Fibroblast of lung (primary cell): ENCODE measurements around the gene MLC1. TPM values are rescaled to one million over a fixed set of nuclear protein-coding genes. Genes with fewer than 3 reads are reported as not detected.

ENCODE experiments used
- DNase-seq, 2 donors: peaks; one replicate each; pipeline versions ENCODE4 v3.0.0 to v3.0.0-alpha.2; 2010; ENCODE audit warnings: low read depth in 2 of 2
- H2AFZ ChIP-seq: 2 replicates; pipeline ENCODE4 v1.5.1; 2012; ENCODE audit warnings: low read length, control low read depth, inconsistent platforms
- H3K27ac ChIP-seq: 2 replicates; pipeline ENCODE4 v1.5.1; 2011; ENCODE audit warnings: low read length, control low read depth; ENCODE audit not compliant: insufficient read depth
- H3K27me3 ChIP-seq: 2 replicates; pipeline ENCODE4 v1.5.1; 2011; ENCODE audit warnings: mild to moderate bottlenecking, low read length; ENCODE audit not compliant: control insufficient read depth, insufficient read depth
- H3K36me3 ChIP-seq: 2 replicates; pipeline ENCODE4 v1.5.1; 2011; ENCODE audit warnings: low read length; ENCODE audit not compliant: control insufficient read depth, insufficient read depth
- H3K4me1 ChIP-seq: 2 replicates; pipeline ENCODE4 v1.5.1; 2011; ENCODE audit warnings: low read length; ENCODE audit not compliant: control insufficient read depth, insufficient read depth; ENCODE audit errors: extremely low read depth
- H3K4me2 ChIP-seq: 2 replicates; pipeline ENCODE4 v1.5.1; 2011; ENCODE audit warnings: low read length, control low read depth; ENCODE audit not compliant: insufficient read depth; ENCODE audit errors: extremely low read depth
- H3K4me3 ChIP-seq, 4 experiments: fragments of 200-600 bp in 1 of 4; sonication (generic) in 1 of 4; replicated peaks in 1 of 4; 2 replicates each; pipeline ENCODE4 v1.5.1; 2011 to 2016; ENCODE audit warnings: low read length in 4 of 4, low read depth in 3 of 4, mild to moderate bottlenecking in 3 of 4, control low read depth in 2 of 4, inconsistent platforms in 1 of 4, mixed read lengths in 1 of 4; ENCODE audit not compliant: insufficient read depth in 1 of 4; ENCODE audit errors: control extremely low read depth in 1 of 4
- H3K79me2 ChIP-seq: 2 replicates; pipeline ENCODE4 v1.5.1; 2012; ENCODE audit warnings: mild to moderate bottlenecking, low read length, inconsistent platforms; ENCODE audit not compliant: control insufficient read depth, insufficient read depth
- H3K9ac ChIP-seq: 2 replicates; pipeline ENCODE4 v1.5.1; 2011; ENCODE audit warnings: mild to moderate bottlenecking, low read length, control low read depth; ENCODE audit not compliant: insufficient read depth
- H3K9me3 ChIP-seq: 2 replicates; pipeline ENCODE4 v1.5.1; 2012; ENCODE audit warnings: low read depth, low read length; ENCODE audit not compliant: control insufficient read depth, insufficient read depth
- H4K20me1 ChIP-seq: 2 replicates; pipeline ENCODE4 v1.5.1; 2011; ENCODE audit warnings: low read length; ENCODE audit not compliant: control insufficient read depth, insufficient read depth; ENCODE audit errors: extremely low read depth
- CTCF ChIP-seq, 2 donors: IDR thresholded peaks in 1 of 2; conservative IDR thresholded peaks in 1 of 2; 1 replicate in 1 of 2; 2 replicates in 1 of 2; pipeline ENCODE4 v1.5.1; 2011 to 2012; ENCODE audit warnings: low read length in 2 of 2, control low read depth in 1 of 2, inconsistent platforms in 1 of 2, low read depth in 1 of 2, mild to moderate bottlenecking in 1 of 2
- EZH2 ChIP-seq: IDR thresholded peaks from 2 replicates; pipeline ENCODE4 v1.5.1; 2012; ENCODE audit warnings: low read length, control low read depth, mild to moderate bottlenecking; ENCODE audit errors: missing control alignments
- polyA plus RNA-seq, 2 donors: library from polyadenylated mRNA; depleted of rRNA in 1 of 2; stranded (reverse) in 1 of 2; unstranded in 1 of 2; fragments of >200 nt; gene quantifications; 2 replicates each; pipeline ENCODE4 v1.2.1, GENCODE V29; 2011 to 2012; ENCODE audit warnings: missing spikeins in 1 of 2
- total RNA-seq: library from RNA; depleted of rRNA; stranded (reverse); fragments of >200 nt; gene quantifications from 2 replicates; pipeline ENCODE4 v1.2.1, GENCODE V29; 2014

The MLC1 gene
- total and polyA plus RNA-seq, 2 donors (not counting 1 experiment from before 2014, with no cell fraction given), result under 0.01 TPM; not detected in 1

- Histone ChIP-seq H3K79me2 (no peaks in the 10 kb centered on the region), H2AFZ (no peak overlapping the region), H4K20me1 (no peaks in the 10 kb centered on the region), H3K27ac (no peak overlapping the region), H3K36me3 (no peaks in the 10 kb centered on the region), H3K4me1 (no peaks in the 10 kb centered on the region), H3K27me3 (peaks cover under 1% of the 10 kb centered on the region), H3K9ac (no peak overlapping the region), H3K9me3 (no peaks in the 10 kb centered on the region), H3K4me3 (no peak overlapping the region), H3K4me2 (no peak overlapping the region)
- no peak for DNase-seq
- no peak for TF ChIP-seq EZH2
- TF ChIP-seq CTCF (conservative IDR thresholded peaks at IDR 0.05 in 1 of 2, IDR thresholded peaks at IDR 0.05 in 1 of 2; ENCODE audit: low read depth in 1 of 2, low read length in 2 of 2), result no peak
These were observed 12.8 kb upstream of the MLC1 start for GRCh38 chr22:50098052-50098451.

GRCh38 chr22:50092342-50092741 lies 7.1 kb upstream of the MLC1 start:
- Histone ChIP-seq H3K27me3 (no peaks in the 10 kb centered on the region), H3K9me3 (no peaks in the 10 kb centered on the region), H4K20me1 (no peaks in the 10 kb centered on the region), H3K9ac (no peak overlapping the region), H3K4me3 (no peak overlapping the region), H3K79me2 (no peaks in the 10 kb centered on the region), H3K27ac (no peak overlapping the region), H3K4me1 (no peaks in the 10 kb centered on the region), H3K36me3 (no peaks in the 10 kb centered on the region), H2AFZ (no peak overlapping the region), H3K4me2 (no peak overlapping the region)
- no peak for DNase-seq
- TF ChIP-seq CTCF (conservative IDR thresholded peaks at IDR 0.05 in 1 of 2, IDR thresholded peaks at IDR 0.05 in 1 of 2; ENCODE audit: low read depth in 1 of 2, low read length in 2 of 2), result no peak
- no peak for TF ChIP-seq EZH2

- Histone ChIP-seq H4K20me1 (no peaks in the 10 kb centered on the region), H3K27ac (no peak overlapping the region), H3K79me2 (no peaks in the 10 kb centered on the region), H3K9ac (no peak overlapping the region), H3K4me1 (no peaks in the 10 kb centered on the region), H3K9me3 (no peaks in the 10 kb centered on the region), H2AFZ (no peak overlapping the region), H3K36me3 (no peaks in the 10 kb centered on the region), H3K4me2 (no peak overlapping the region), H3K27me3 (no peaks in the 10 kb centered on the region), H3K4me3 (no peak overlapping the region)
- TF ChIP-seq EZH2, result no peak
- no peak for TF ChIP-seq CTCF (conservative IDR thresholded peaks at IDR 0.05 in 1 of 2, IDR thresholded peaks at IDR 0.05 in 1 of 2; ENCODE audit: low read depth in 1 of 2, low read length in 2 of 2)
- DNase-seq, result no peak
These were observed 6.0 kb upstream of the MLC1 start for GRCh38 chr22:50091092-50091768.
